Spleen (tissue), 11 donors: ENCODE data around the gene DNM3. TPM values are rescaled to one million over a fixed set of nuclear protein-coding genes. Genes with fewer than 3 reads are reported as not detected.
A peak's percentile ranks its signal among the peaks of the same experiment; 100 is the strongest.

Source experiments
- DNase-seq: peaks from one replicate; pipeline ENCODE4 v3.0.0-alpha.2; 2020
- H3K27ac ChIP-seq, 8 donors: fragments of 200-600 bp; sonication (generic) in 7 of 8; 1 replicate in 4 of 8; 2 replicates in 4 of 8; pipeline versions ENCODE4 v1.5.0 to v1.8.0; 2016 to 2021; ENCODE audit warnings: inconsistent platforms in 4 of 8, mild to moderate bottlenecking in 4 of 8, moderate library complexity in 1 of 8
- H3K27me3 ChIP-seq, 7 donors: fragments of 200-600 bp; sonication (generic) in 6 of 7; replicated peaks in 1 of 7; 1 replicate in 4 of 7; 2 replicates in 3 of 7; pipeline versions ENCODE4 v1.5.0 to v1.8.0; 2016 to 2021; ENCODE audit warnings: inconsistent platforms in 3 of 7, mild to moderate bottlenecking in 1 of 7
- H3K36me3 ChIP-seq, 6 donors: fragments of 200-600 bp; sonication (generic) in 5 of 6; 1 replicate in 4 of 6; 2 replicates in 2 of 6; pipeline versions ENCODE4 v1.5.0 to v1.8.0; 2016 to 2021; ENCODE audit warnings: inconsistent platforms in 2 of 6
- H3K4me1 ChIP-seq, 6 donors: fragments of 200-600 bp; sonication (generic) in 5 of 6; 1 replicate in 3 of 6; 2 replicates in 3 of 6; pipeline versions ENCODE4 v1.5.0 to v1.8.0; 2016 to 2021; ENCODE audit warnings: inconsistent platforms in 3 of 6
- H3K4me3 ChIP-seq, 8 donors: fragments of 200-600 bp; sonication (generic) in 7 of 8; 1 replicate in 4 of 8; 2 replicates in 4 of 8; pipeline versions ENCODE4 v1.5.0 to v1.8.0; 2016 to 2021; ENCODE audit warnings: inconsistent platforms in 4 of 8, mild to moderate bottlenecking in 4 of 8, moderate library complexity in 2 of 8
- H3K9me3 ChIP-seq, 8 donors: fragments of 200-600 bp; sonication (generic) in 7 of 8; 1 replicate in 4 of 8; 2 replicates in 4 of 8; pipeline versions ENCODE4 v1.5.0 to v1.8.0; 2016 to 2021; ENCODE audit warnings: inconsistent platforms in 4 of 8
- CTCF ChIP-seq, 11 experiments: fragments of 200-600 bp in 7 of 11; fragments of 450-650 bp in 4 of 11; sonication (generic) in 4 of 11; IDR thresholded peaks in 8 of 11; conservative IDR thresholded peaks in 3 of 11; 1 replicate in 7 of 11; 2 replicates in 4 of 11; pipeline versions ENCODE4 v1.4.0 to v1.8.0; 2016 to 2021; ENCODE audit warnings: antibody characterized with exemption in 11 of 11, inconsistent platforms in 4 of 11, mild to moderate bottlenecking in 1 of 11
- POLR2A ChIP-seq, 3 donors: fragments of 450-650 bp; IDR thresholded peaks; one replicate each; pipeline ENCODE4 v1.5.1; 2017; ENCODE audit warnings: antibody characterized with exemption in 3 of 3, mild to moderate bottlenecking in 1 of 3
- POLR2AphosphoS5 ChIP-seq, 3 donors: sonication (generic); formaldehyde crosslinking; IDR thresholded peaks; one replicate each; pipeline ENCODE4 v1.5.1; 2017; ENCODE audit warnings: antibody characterized with exemption in 3 of 3
- WGBS, 5 donors: extraction: QIAGEN DNeasy Blood & Tissue Kit in 3 of 5; methylation state at CpG; one replicate each; pipeline versions ENCODE4 v1.1.5 to v1.1.7; 2013 to 2018; 5-methylcytosine and 5-hydroxymethylcytosine counted together
- intact Hi-C: fragments of 100-400 bp; cut with DNase I; formaldehyde crosslinking; loops from one replicate; pipeline ENCODE4 v1.15.0; 2023; ENCODE audit warnings: low total_unique reads
- polyA plus RNA-seq, 3 donors: library from polyadenylated mRNA; stranded (reverse); fragments of 200-250 nt; gene quantifications; one replicate each; pipeline ENCODE4 v1.2.1, GENCODE V29; 2013
- total RNA-seq, 7 donors: library from RNA; depleted of rRNA in 3 of 7; stranded (reverse); fragments of >200 nt in 3 of 7; fragmentation: NEBNext Ultra II Directional in 4 of 7; extraction: Animal tissue kit (Norgen Biotek cat#: 25700) in 4 of 7; gene quantifications; one replicate each; pipeline versions ENCODE4 v1.1.0 to v1.2.1, GENCODE V29; 2016 to 2021
- donor health status: healthy with polysubstance abuse.
- donor health status: DM: no; HTN: no; CAD: no; lungs with moderate emphysema.
- donor health status: DM: no; HTN: no; CAD: no.
- donor health status: Bipolar disorder and iron deficiency.
- donor health status: healthy.
- donor health status: DM: no; HTN: no; CAD: no.
- donor health status: DM: yes; HTN: yes; CAD: no.

DNM3 gene
- total and polyA plus RNA-seq, 10 donors: 0.61 to 10.2 (median 4.9) TPM

- TF ChIP-seq CTCF (IDR thresholded peaks at IDR 0.05 in 8 of 11, conservative IDR thresholded peaks at IDR 0.05 in 3 of 11) (no peak), POLR2A (IDR thresholded peaks at IDR 0.05) (no peak)
- intact Hi-C loops: loop anchor here (10.0 kb wide), 1 partner anchor 438 kb away; no protein-coding TSS in a partner anchor
- H3K27me3 ChIP-seq: no peaks in the 10 kb centered on the region
- peak overlapping the region in 2 of 8 donors; percentile 80 to 87 for H3K4me3 ChIP-seq
- peaks cover 19 to 45% (median 33%) of the 10 kb centered on the region in 6 donors for H3K4me1 ChIP-seq
- H3K9me3 ChIP-seq: peaks cover 0 to 9% (median 2%) of the 10 kb centered on the region in 8 donors
- DNase-seq: no peak
- peaks cover 0 to 24% (median 2%) of the 10 kb centered on the region in 6 donors for H3K36me3 ChIP-seq
- WGBS, 5 donors: 90 to 96% (median 93%) methylated on average over 6 of the region's 6 CpGs
- H3K27ac ChIP-seq: peak overlapping the region in 1 of 8 donors; percentile 6
Measured at GRCh38 chr1:172442404-172442803, 601.1 kb downstream of the DNM3 start.

DNA sequence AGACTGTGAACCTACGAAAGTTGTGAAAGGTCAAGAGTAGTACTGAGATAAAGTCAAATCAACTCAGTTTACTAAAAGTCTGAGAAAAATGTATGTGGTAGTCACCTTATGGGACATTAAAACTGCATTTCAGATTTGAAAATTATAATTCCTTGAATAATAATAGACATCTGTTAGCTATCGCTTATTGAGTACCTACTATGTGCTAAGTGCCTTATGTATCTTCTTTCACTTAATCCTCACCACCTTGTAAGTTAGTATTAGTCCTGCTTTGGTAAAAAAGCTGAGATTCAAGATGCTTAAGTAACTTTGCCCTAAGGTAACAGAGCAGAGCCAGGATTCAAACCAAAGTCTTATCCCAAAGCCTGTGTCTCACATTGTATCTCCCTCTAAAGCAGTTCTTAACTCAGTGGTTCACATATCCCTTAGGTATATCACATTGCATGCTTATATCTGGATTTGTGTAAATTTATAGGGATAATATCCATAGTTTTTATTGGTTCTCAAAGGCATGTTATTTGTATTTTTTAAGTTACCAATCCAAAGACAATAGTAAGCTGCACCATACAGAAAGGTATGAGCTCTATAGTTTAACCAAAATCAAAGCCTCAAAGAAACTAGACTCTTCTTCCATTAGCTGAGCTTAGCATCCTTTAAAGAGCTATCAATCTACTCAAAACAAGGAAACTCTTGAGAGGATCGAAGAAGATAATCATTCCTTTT, 601.7 kb downstream of the DNM3 start:
- TF ChIP-seq CTCF (IDR thresholded peaks at IDR 0.05 in 8 of 11, conservative IDR thresholded peaks at IDR 0.05 in 3 of 11) (no peak), POLR2A (IDR thresholded peaks at IDR 0.05) (no peak), POLR2AphosphoS5 (IDR thresholded peaks at IDR 0.05) (no peak)
- peaks cover 0 to 3% (median 0%) of the 10 kb centered on the region in 8 donors for H3K9me3 ChIP-seq
- 65 to 74% (median 67%) methylated on average over 3 of the region's 3 CpGs for WGBS, 5 donors
- H3K27ac ChIP-seq: peak overlapping the region; percentile 6 to 89 (median 87)
- peak overlapping the region; percentile 59 to 91 (median 76) for H3K4me3 ChIP-seq
- DNase-seq: no peak
- intact Hi-C loops: loop anchor here (10.0 kb wide), 1 partner anchor 438 kb away; no protein-coding TSS in a partner anchor
- peaks cover 19 to 51% (median 33%) of the 10 kb centered on the region in 6 donors for H3K4me1 ChIP-seq
- H3K36me3 ChIP-seq: peaks cover 0 to 24% (median 2%) of the 10 kb centered on the region in 6 donors
- H3K27me3 ChIP-seq: no peaks in the 10 kb centered on the region

DNA sequence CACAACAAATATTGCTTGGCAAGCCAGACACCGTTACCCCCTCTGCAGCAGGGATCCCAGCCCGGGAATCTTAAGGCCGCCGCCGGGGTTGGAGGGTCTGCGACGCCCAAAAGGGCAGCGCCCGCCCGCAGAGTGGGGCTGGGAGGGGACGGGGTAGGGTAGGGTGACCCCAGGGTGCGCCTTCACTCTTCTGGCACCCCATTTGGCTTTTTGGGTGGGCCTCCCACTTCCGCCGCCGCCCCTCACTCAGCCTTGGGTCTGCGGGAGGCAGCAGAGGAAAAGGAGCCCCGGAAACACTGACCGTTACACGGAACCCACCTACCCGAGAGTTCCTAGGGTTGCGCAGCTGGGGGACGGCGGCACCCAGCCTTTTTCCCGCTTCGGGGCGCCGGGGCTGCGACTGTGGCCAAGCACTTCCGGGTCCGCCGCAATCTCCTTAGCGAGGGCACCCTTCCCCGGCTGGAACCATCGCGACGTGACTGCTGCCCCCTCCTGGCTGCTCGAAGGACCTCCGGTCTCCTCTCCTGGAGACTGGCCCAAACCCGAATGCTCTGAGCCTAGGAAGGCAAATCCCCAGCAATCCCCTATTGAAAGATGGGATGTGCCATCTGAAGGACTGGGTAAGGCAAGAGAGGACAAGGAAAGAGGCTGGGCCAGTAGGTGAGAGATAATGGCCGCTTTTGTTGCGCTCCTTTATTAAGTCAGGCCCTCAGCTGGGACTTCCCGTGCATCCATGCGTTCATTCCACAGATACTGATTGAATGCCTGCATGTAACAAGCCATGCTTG, 602.6 kb downstream of the DNM3 start, which contains the start of gene PIGC:
Gene PIGC, minus strand, starts transcription at position 404 of the 788 bp plus-strand sequence. CDS start 1,447 bp downstream, outside the sequence.
- intact Hi-C loops: loop anchor here (10.0 kb wide), 1 partner anchor 439 kb away; no protein-coding TSS in a partner anchor
- DNase-seq: peak; percentile 99
- Histone ChIP-seq H3K27ac (peak within 1 kb of the TSS; percentile 86 to 95 (median 88)), H3K4me1 (peaks cover 19 to 52% (median 33%) of the 10 kb centered on the region in 6 donors), H3K9me3 (no peaks in the 10 kb centered on the region), H3K4me3 (peak within 1 kb of the TSS; percentile 59 to 91 (median 76)), H3K36me3 (peaks cover 0 to 24% (median 2%) of the 10 kb centered on the region in 6 donors), H3K27me3 (no peaks in the 10 kb centered on the region)
- WGBS, 5 donors: 7 to 14% (median 8%) methylated on average over 22 to 43 of the region's 43 CpGs
- peak; percentile 79 to 87 (median 81) for TF ChIP-seq POLR2AphosphoS5 (IDR thresholded peaks at IDR 0.05)
- TF ChIP-seq CTCF (IDR thresholded peaks at IDR 0.05 in 8 of 11, conservative IDR thresholded peaks at IDR 0.05 in 3 of 11): peak; percentile 65 to 95 (median 91)
- no peak for TF ChIP-seq POLR2A (IDR thresholded peaks at IDR 0.05)
